Loucy (cell line): ENCODE results near the gene POLQ.

ENCODE experiments used
- EZH2phosphoT487 ChIP-seq: fragments of 200-600 bp; IDR thresholded peaks from 2 replicates; pipeline ENCODE4 v1.6.1; 2018; ENCODE audit warnings: antibody characterized with exemption, mild to moderate bottlenecking, moderate library complexity, borderline replicate concordance
- TF ChIP-seq, protein P1 (sequence below): fragments of 200-600 bp; sonication (generic); conservative IDR thresholded peaks from 2 replicates; pipeline ENCODE4 v1.5.1; 2014; ENCODE audit warnings: mild to moderate bottlenecking, antibody characterized with exemption, low read length

DNA sequence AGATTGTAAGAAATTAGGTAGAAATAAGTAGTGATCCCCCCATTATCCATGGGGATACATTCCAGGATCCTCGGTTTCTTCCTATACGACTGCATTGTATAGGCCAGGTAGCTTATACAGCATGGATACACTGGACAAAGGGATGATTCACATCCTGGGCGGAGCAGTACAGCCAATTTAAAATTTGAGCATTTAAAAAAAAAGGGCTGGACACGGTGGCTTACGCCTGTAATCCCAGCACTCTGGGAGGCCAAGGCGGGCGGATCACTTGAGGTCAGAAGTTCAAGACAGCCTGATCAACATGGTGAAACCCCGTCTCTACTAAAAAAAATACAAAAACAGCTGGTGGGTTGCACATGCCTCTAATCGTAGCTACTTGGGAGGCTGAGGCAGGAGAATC, 21.0 kb upstream of the POLQ start:
- TF ChIP-seq, protein P1, sequence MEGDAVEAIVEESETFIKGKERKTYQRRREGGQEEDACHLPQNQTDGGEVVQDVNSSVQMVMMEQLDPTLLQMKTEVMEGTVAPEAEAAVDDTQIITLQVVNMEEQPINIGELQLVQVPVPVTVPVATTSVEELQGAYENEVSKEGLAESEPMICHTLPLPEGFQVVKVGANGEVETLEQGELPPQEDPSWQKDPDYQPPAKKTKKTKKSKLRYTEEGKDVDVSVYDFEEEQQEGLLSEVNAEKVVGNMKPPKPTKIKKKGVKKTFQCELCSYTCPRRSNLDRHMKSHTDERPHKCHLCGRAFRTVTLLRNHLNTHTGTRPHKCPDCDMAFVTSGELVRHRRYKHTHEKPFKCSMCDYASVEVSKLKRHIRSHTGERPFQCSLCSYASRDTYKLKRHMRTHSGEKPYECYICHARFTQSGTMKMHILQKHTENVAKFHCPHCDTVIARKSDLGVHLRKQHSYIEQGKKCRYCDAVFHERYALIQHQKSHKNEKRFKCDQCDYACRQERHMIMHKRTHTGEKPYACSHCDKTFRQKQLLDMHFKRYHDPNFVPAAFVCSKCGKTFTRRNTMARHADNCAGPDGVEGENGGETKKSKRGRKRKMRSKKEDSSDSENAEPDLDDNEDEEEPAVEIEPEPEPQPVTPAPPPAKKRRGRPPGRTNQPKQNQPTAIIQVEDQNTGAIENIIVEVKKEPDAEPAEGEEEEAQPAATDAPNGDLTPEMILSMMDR, result no peak
- TF ChIP-seq EZH2phosphoT487, result no peak
